Activated T-cell treated with anti-CD3 and anti-CD28 coated beads, Interleukin-2, amount 50 U/mL, for 72 hours (primary cell): Measurements from ENCODE around the gene ZNF503. TPM values are rescaled to one million over a fixed set of nuclear protein-coding genes. Genes with fewer than 3 reads are reported as not detected.
A peak's percentile ranks its signal among the peaks of the same experiment; 100 is the strongest.

Experiments
- ATAC-seq, 2 donors: fragments of 150-1000 bp; cut with Tn5 transposase; replicated peaks in 1 of 2; 2 replicates each; pipeline ENCODE4 v1.10.0; 2021; ENCODE audit warnings: moderate library complexity in 2 of 2, mild to moderate bottlenecking in 1 of 2
- DNase-seq, 2 donors: peaks; one replicate each; pipeline ENCODE4 v3.0.0; 2021 to 2022; ENCODE audit warnings: mixed read lengths in 1 of 2
- H3K27ac Mint-ChIP-seq: one replicate; pipeline ENCODE4 v1.8.0; 2022; ENCODE audit warnings: mild to moderate bottlenecking, moderate library complexity, mixed read lengths
- H3K27me3 Mint-ChIP-seq: one replicate; pipeline ENCODE4 v1.8.0; 2022; ENCODE audit warnings: low read depth, mixed read lengths
- H3K36me3 Mint-ChIP-seq, 2 donors: one replicate each; pipeline ENCODE4 v1.8.0; 2022; ENCODE audit warnings: mixed read lengths in 2 of 2, mild to moderate bottlenecking in 1 of 2; ENCODE audit not compliant: insufficient read depth in 2 of 2
- H3K4me1 Mint-ChIP-seq: one replicate; pipeline ENCODE4 v1.8.0; 2022; ENCODE audit warnings: low read depth, mixed read lengths
- H3K4me3 Mint-ChIP-seq, 2 donors: one replicate each; pipeline ENCODE4 v1.8.0; 2022; ENCODE audit warnings: mild to moderate bottlenecking in 2 of 2, mixed read lengths in 2 of 2, moderate library complexity in 2 of 2
- H3K9me3 Mint-ChIP-seq, 2 donors: one replicate each; pipeline ENCODE4 v1.8.0; 2022; ENCODE audit warnings: mixed read lengths in 2 of 2
- total RNA-seq, 2 donors: library from RNA; stranded (reverse); gene quantifications; one replicate each; pipeline ENCODE4 v1.2.3, GENCODE V29; 2022

The ZNF503 gene, protein sequence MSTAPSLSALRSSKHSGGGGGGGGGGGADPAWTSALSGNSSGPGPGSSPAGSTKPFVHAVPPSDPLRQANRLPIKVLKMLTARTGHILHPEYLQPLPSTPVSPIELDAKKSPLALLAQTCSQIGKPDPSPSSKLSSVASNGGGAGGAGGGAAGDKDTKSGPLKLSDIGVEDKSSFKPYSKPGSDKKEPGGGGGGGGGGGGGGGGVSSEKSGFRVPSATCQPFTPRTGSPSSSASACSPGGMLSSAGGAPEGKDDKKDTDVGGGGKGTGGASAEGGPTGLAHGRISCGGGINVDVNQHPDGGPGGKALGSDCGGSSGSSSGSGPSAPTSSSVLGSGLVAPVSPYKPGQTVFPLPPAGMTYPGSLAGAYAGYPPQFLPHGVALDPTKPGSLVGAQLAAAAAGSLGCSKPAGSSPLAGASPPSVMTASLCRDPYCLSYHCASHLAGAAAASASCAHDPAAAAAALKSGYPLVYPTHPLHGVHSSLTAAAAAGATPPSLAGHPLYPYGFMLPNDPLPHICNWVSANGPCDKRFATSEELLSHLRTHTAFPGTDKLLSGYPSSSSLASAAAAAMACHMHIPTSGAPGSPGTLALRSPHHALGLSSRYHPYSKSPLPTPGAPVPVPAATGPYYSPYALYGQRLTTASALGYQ
- 1 to 10 TPM in 1 of 2 donors, under 1 TPM in 1; 0.50 to 1.3 TPM for total RNA-seq

DNA sequence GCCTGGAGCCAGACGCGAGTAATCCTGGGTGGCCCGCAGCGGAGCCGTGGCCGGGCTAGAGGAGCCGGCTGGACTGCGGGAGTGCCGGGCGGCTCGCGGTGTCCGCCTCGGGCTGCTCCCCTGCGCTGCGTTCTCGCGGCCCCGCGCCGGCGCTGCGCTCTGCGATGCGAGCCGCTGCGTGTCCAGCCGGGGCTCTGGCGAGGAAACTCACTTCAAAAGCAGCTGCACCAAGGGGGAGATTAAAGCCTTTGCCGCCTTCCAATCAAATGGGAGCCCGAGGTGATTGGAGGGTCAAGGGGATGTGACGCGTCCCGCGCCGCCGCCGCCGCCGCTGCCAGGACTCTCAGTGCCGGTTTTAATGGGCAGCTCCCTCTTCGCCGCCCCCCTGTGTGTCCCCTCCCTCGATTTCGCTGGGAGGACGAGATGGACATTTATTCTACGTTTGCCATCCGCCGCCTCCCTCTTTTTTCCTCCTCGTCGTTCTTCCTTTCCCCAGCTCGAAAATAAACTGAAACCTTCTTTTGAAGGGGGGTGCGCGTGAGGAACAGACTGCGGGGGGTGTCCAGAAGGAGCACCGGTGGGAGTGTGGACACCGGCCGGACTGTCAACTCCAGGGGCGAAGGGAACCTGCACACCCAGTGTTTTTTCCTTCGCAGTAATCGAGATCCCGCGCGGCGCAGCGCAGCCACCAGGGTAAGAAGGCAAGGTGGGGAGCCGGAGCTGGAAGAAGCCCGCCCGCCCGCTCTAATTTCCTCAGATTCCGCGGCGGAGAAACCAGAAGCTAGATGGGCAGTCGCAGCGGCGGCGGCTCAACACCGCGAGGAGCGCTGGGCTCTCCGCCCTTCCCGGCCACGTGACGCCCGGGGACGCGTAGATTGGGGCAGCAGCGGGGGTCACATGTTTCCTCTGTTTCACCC lies at the start of gene ZNF503:
ZNF503 (minus strand) TSS at position 196 of the 917 bp plus-strand sequence. CDS start 345 bp downstream, outside the sequence.
- no peak within 1 kb of the TSS for H3K27ac Mint-ChIP-seq
- peaks cover 2 to 3% of the 10 kb centered on the region in 2 donors for H3K36me3 Mint-ChIP-seq
- H3K4me3 Mint-ChIP-seq: peak within 1 kb of the TSS; percentile 79 to 91
- H3K27me3 Mint-ChIP-seq: peaks cover 63% of the 10 kb centered on the region
- DNase-seq (peak; percentile 82 to 83), ATAC-seq (peak; percentile 73 to 74)
- peaks cover 34% of the 10 kb centered on the region for H3K4me1 Mint-ChIP-seq
- H3K9me3 Mint-ChIP-seq: no peaks in the 10 kb centered on the region

DNA sequence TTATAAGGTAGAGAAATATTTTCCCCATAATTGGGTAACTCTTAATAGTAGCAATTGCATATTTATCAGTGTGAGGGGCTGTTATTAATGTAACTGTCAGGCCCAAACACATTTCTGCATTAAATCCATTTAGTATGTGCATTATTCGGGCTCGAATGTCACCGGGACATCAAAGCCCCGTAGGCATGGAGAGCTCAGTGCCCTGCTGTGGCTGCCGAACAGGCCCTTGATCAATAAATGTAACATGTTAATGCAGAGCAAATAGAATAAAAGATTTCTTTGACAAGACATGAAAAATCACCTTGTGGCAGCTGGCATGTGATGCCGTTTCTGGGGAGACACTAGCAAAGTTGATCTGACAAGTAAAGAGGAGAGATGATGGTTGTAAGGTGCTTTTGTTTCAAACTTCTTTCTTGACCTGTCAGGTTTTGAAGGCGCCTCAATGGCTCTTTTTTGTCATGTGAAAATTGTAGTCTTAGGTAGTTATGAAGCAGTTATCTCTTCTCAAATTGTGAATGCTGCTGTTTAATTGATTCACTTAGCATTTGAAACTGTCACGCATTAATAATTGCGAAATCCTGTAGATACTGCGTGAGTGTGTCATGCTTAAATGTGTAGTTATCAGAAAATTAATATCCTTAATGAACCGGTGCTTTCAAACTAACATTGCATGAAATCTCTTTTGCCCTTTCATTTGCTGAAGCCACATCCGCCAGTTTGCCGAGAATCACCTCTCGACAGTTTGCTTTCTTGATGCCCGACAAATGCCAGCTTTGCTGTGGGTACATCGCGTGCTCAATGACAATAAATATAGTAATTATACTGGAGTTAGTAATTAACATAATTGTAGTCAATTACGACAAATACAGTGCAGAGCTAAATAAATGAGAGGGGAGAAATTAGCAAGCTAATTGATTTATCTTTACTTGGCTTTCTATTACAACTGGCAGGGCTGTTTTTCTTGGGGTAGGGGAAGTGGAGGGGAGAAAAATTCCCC lies 49.4 kb upstream of the ZNF503 start:
- peaks cover 20% of the 10 kb centered on the region for H3K27me3 Mint-ChIP-seq
- no peak for ATAC-seq

DNA sequence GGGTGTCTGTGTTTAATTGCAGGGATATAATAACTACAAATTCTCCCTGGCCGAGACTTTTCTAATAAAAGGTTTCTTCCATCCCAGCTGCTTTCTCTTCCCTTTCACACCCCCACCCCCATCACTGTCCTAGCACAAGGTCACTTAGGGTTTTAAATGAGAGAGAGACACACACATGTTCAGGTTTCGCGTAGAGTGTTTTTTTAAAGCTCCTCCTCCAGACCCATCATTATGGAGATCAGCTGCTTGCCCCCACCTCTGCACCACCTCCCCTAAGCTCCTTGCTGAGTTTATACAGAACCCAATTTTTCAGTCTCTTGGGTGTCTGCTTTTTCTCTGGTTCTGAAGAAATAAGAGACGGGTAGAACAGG lies 48.5 kb upstream of the ZNF503 start:
- Mint-ChIP-seq H3K4me3 (no peak overlapping the region), H3K36me3 (no peaks in the 10 kb centered on the region), H3K9me3 (peaks cover 4 to 8% of the 10 kb centered on the region in 2 donors), H3K27me3 (peaks cover 20% of the 10 kb centered on the region), H3K27ac (no peak overlapping the region), H3K4me1 (no peaks in the 10 kb centered on the region)
- DNase-seq (no peak), ATAC-seq (no peak)

More for the DNA sequence above, 49.4 kb upstream of the ZNF503 start:
- Mint-ChIP-seq H3K4me1 (no peaks in the 10 kb centered on the region), H3K4me3 (no peak overlapping the region), H3K27ac (no peak overlapping the region), H3K9me3 (peaks cover 4 to 8% of the 10 kb centered on the region in 2 donors), H3K36me3 (no peaks in the 10 kb centered on the region)
- no peak for DNase-seq

DNA sequence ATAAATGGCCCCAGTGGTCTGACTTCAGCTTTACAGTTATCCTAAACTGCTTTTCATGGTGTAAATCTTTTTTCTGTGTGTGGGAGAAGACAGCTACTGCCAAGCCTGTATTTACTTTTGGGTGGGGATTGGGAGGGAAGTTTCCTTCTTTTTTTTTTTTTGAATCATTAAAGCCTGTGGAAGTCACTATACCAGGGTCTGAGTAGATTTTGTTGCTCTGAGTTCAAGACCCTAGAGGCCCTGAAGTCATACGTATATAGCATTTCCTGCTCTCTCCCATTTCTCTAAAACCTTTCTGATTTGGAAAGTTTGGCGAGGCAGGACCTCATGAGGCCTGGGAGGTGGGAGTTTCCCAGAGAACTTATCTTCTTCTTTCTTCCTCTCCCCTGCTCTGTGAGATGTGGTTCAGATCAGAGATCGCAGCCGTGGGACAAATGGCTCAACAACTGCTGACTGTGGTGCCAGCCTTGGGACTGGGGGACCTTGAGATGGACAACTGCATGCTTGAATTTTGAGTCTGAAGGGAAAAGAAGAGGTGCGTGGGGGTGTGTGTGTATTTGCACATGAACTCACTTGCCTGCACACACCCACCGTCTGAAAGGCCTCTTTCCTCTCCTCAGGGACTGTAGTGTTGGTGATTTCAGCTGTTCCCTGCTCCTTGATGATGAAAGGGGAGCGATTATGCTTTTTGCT lies 48.0 kb upstream of the ZNF503 start:
- H3K27ac Mint-ChIP-seq: no peak overlapping the region
- DNase-seq (no peak), ATAC-seq (no peak)
- H3K36me3 Mint-ChIP-seq: no peaks in the 10 kb centered on the region
- peaks cover 4 to 8% of the 10 kb centered on the region in 2 donors for H3K9me3 Mint-ChIP-seq
- H3K27me3 Mint-ChIP-seq: peaks cover 20% of the 10 kb centered on the region
- no peak overlapping the region for H3K4me3 Mint-ChIP-seq
- no peaks in the 10 kb centered on the region for H3K4me1 Mint-ChIP-seq

DNA sequence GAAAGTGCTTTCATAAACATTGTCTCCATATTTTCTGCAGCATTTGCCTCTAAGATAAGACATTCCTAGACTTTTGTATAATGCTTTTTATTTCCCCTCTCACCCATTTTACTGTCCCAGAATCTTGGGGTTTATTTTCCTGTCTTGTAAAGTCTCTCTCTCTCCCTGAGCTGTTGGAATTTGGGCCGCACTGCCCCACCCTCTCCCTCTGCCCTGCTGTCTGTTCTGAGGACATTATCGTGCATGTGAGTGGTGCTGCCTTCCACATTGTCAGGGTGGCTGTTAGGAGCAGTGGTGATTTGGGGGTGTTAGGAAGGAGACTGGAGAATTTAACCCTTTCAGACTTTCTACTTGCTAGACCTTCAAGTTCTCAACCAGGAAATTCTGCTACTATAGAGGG lies 46.6 kb upstream of the ZNF503 start:
- Mint-ChIP-seq H3K27me3 (peaks cover 20% of the 10 kb centered on the region), H3K27ac (no peak overlapping the region), H3K9me3 (peaks cover 9 to 10% of the 10 kb centered on the region in 2 donors), H3K4me1 (no peaks in the 10 kb centered on the region), H3K4me3 (no peak overlapping the region), H3K36me3 (peaks cover 2 to 7% of the 10 kb centered on the region in 2 donors)
- ATAC-seq (no peak), DNase-seq (no peak)

DNA sequence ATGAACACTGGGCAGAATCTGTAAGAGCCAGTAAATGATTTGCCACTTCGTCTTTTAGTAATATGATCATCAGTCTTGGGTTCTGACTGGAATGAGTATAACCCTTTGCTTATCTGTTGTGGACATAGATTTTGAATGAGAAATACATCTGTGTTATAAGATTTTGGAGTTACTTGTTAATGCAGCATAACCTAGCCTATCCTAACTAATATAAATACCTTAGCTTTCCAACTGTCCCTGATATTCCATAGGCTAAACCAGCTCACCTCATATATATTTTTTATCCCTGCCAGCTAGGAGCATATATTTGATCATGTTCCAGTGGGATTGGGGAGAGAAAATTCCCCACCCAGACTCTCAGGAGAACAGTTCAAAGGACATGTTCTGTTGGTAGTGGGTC lies 44.9 kb upstream of the ZNF503 start:
- no peak for ATAC-seq
- peaks cover 13 to 14% of the 10 kb centered on the region in 2 donors for H3K9me3 Mint-ChIP-seq
- peaks cover 4 to 7% of the 10 kb centered on the region in 2 donors for H3K36me3 Mint-ChIP-seq
- H3K27me3 Mint-ChIP-seq: peaks cover 20% of the 10 kb centered on the region
- H3K4me3 Mint-ChIP-seq: no peak overlapping the region
- no peak for DNase-seq
- H3K27ac Mint-ChIP-seq: no peak overlapping the region
- no peaks in the 10 kb centered on the region for H3K4me1 Mint-ChIP-seq

DNA sequence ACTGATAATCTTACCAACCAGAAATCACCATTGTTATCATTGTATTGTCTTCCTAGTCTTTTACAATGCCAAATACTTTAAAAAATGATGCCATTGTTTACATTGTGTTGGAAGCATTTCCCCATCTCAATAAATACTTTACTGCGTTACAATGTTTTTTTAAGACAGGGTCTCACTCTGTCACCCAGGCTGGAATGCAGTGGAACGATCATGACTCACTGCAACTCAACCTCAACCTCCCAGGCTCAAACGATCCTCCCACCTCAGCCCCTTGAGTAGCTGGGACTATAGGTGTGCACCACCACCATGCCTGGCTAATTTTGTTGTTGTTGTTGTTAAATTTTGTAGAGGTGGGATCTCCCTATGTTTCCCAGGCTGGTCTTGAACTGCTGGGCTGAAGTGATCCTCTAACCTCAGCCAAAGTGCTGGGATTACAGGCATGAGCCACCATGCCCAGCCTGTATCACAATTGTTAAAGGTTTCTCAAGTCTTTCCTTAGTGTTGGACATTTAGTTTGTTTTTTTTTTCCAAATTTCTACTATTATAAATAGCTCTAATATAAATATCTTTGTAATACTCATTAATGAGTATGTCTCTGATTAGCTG lies 43.3 kb upstream of the ZNF503 start:
- DNase-seq (no peak), ATAC-seq (no peak)
- Mint-ChIP-seq H3K4me1 (no peaks in the 10 kb centered on the region), H3K9me3 (peaks cover 13 to 14% of the 10 kb centered on the region in 2 donors), H3K36me3 (peaks cover 4 to 7% of the 10 kb centered on the region in 2 donors), H3K27me3 (peaks cover 17% of the 10 kb centered on the region), H3K4me3 (no peak overlapping the region), H3K27ac (no peak overlapping the region)

DNA sequence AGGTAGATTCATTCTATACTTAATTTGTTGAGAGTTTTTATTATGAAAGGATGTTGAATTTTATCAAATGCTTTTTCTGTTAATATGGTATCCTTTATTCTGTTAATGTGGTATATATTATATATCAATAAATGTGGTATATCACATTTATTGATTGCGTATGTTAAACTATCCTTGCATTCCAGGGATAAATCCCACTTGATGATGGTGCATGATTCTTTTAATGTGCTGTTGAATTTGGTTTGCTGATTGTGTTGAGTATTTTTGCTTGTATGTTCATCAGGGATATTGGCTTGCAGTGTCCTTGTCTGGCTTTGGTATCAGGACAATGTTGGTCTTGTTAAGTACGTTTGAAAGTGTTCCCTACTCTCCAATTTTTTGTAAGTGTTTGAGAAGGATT lies 41.8 kb upstream of the ZNF503 start:
- ATAC-seq: no peak
- DNase-seq: no peak
- Mint-ChIP-seq H3K9me3 (peaks cover 13 to 14% of the 10 kb centered on the region in 2 donors), H3K4me1 (no peaks in the 10 kb centered on the region), H3K27ac (no peak overlapping the region), H3K27me3 (peaks cover 19% of the 10 kb centered on the region), H3K4me3 (no peak overlapping the region), H3K36me3 (peaks cover 4 to 7% of the 10 kb centered on the region in 2 donors)

DNA sequence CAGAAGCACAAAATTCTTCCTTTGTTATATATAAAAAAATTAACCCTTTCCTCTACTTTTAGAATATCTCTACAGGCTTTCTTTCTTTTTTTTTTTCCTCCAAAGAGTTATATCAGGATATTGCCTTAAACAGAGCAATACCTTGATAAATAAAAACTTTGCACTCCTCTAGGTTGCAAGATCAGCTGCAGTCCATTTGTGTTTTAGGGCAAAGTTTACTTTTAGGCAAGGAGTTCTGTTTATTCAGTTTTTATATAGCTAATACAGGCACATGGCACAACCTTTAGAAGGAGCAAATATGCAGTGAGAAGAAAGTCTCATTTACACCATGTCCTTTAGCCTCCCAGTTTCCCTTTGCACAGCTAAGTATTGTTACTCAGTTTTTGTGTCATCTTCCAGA lies 40.1 kb upstream of the ZNF503 start:
- ATAC-seq: no peak
- Mint-ChIP-seq H3K9me3 (peaks cover 8 to 12% of the 10 kb centered on the region in 2 donors), H3K4me3 (no peak overlapping the region), H3K27ac (no peak overlapping the region), H3K4me1 (no peaks in the 10 kb centered on the region), H3K36me3 (peaks cover 4 to 7% of the 10 kb centered on the region in 2 donors), H3K27me3 (peaks cover 11% of the 10 kb centered on the region)
- no peak for DNase-seq

DNA sequence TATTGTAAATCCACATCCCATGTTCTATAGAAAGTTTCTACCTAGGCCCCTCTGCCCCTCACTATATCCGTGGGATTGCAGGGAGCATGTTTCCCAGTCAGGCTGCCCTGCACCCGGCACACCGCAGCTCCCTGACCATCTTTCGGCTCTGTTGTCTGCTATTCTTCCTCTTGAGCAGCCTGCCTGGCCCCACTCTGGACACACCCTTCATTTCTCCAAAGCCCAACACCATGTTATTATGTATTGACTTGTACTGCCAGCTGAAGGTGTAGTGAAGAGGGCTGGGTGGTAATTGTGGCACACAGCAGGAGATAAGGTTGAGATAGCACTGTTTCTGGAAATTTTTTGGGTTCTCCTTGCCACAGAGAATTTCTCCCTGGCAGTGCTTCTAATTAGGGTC lies 39.6 kb upstream of the ZNF503 start:
- peaks cover 9% of the 10 kb centered on the region for H3K27me3 Mint-ChIP-seq

DNA sequence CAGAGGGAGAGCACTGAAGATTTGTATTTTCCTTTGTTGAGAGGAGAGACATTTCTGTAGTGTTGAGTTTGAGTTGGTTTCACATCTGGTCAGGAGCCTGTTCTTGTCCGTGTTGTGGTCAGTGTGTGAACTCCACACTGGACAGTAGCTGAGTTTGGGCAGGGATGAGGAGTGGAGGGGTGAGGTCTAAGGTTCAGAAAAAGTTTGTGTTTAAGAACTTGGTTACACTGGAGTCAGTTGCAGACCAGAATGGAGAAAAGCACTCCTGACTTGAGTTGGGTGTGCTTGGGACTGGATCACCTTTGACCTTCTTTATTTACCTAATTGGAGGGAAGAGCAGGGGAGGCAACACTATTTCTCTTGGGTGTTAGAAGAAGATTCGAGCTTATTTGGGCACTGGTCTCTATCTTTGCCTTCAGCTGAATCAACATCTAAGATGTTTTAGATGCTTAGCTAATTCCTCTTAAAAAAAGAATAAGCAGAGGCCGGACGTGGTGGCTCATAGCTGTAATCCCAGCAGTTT lies 38.8 kb upstream of the ZNF503 start:
- no peaks in the 10 kb centered on the region for H3K4me1 Mint-ChIP-seq
- DNase-seq (no peak), ATAC-seq (no peak)
- peaks cover 5 to 10% of the 10 kb centered on the region in 2 donors for H3K9me3 Mint-ChIP-seq
- peaks cover 14% of the 10 kb centered on the region for H3K27me3 Mint-ChIP-seq
- H3K4me3 Mint-ChIP-seq: no peak overlapping the region
- H3K36me3 Mint-ChIP-seq: peaks cover 4 to 7% of the 10 kb centered on the region in 2 donors
- no peak overlapping the region for H3K27ac Mint-ChIP-seq

More for the DNA sequence above, 39.6 kb upstream of the ZNF503 start:
- H3K4me3 Mint-ChIP-seq: no peak overlapping the region
- ATAC-seq (no peak), DNase-seq (no peak)
- H3K36me3 Mint-ChIP-seq: peaks cover 4 to 7% of the 10 kb centered on the region in 2 donors
- H3K9me3 Mint-ChIP-seq: peaks cover 5 to 10% of the 10 kb centered on the region in 2 donors
- H3K27ac Mint-ChIP-seq: no peak overlapping the region
- H3K4me1 Mint-ChIP-seq: no peaks in the 10 kb centered on the region
